Rectal smooth muscle tissue (tissue), 1 donor: ENCODE results near the gene CD58.
"Not testable (repeated sequence)": the region's sequence is repeated elsewhere in the genome, so short reads cannot be mapped to it uniquely, and the experiment has no call there.

Source experiments
- H3K27ac ChIP-seq: one replicate; pipeline ENCODE4 v1.7.0; 2013; ENCODE audit warnings: low read depth, low read length, inconsistent platforms
- H3K27me3 ChIP-seq: one replicate; pipeline ENCODE4 v1.7.0; 2013; ENCODE audit warnings: low read length; ENCODE audit not compliant: control insufficient read depth, insufficient read depth
- H3K36me3 ChIP-seq: one replicate; pipeline ENCODE4 v1.7.0; 2013; ENCODE audit warnings: low read length; ENCODE audit not compliant: control insufficient read depth, insufficient read depth
- H3K4me1 ChIP-seq: one replicate; pipeline ENCODE4 v1.7.0; 2013; ENCODE audit warnings: low read length; ENCODE audit not compliant: control insufficient read depth, insufficient read depth
- H3K4me3 ChIP-seq: one replicate; pipeline ENCODE4 v1.7.0; 2013; ENCODE audit warnings: low read length
- H3K9ac ChIP-seq: one replicate; pipeline ENCODE4 v1.7.0; 2013; ENCODE audit warnings: low read length

The CD58 gene

DNA sequence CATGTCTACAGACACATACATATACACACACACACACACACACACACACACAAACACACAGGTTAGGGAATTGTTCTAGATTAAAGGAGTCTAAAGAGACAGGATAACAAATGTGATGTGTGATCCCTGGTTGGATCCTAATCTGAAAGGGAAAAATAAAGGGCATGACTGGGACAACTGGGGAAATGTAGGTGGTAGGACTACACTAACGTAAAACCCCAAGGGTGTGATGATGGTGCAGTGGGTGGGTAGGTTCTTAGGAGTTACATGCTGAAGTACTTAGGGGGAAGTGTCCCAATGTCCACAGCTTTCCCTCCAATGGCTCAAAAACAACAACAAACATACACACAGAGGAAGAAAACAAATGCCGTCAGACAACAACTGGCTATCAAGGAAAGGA is 28.5 kb upstream of the CD58 start:
- H3K27ac ChIP-seq, H3K27me3 ChIP-seq, H3K4me3 ChIP-seq, H3K9ac ChIP-seq, H3K4me1 ChIP-seq, H3K36me3 ChIP-seq: not testable (repeated sequence)

DNA sequence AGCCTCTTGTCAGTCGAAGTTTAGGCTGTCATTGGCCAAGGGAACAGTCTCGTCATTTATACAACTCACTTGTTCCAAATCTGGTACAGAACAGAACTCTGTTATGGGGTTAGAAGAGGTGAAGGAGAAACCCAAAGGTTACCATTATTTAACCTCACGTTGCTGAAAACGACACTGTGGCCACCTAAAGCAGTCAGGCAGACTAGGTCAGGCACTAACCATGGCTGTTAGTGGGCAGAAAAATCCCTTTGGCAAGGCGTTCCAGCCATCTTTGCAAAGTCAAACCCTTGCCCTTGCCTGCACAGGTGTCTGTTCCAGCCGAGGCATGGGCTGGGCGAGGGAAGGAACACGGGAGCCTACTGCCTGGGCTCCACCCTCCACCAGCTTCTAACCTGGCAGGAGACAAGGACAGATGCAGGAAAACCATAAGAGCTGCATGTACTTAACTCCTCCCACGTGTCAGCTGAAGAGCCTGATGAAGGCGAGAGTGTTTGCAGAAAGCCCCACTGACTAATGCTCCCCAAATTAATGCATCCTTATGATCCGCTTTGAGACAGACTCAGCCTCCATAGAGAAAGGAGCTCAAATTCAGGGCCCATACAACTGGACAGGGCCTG is 27.7 kb upstream of the CD58 start:
- not testable (repeated sequence) for H3K36me3 ChIP-seq, H3K4me3 ChIP-seq, H3K27me3 ChIP-seq, H3K4me1 ChIP-seq, H3K9ac ChIP-seq, H3K27ac ChIP-seq

DNA sequence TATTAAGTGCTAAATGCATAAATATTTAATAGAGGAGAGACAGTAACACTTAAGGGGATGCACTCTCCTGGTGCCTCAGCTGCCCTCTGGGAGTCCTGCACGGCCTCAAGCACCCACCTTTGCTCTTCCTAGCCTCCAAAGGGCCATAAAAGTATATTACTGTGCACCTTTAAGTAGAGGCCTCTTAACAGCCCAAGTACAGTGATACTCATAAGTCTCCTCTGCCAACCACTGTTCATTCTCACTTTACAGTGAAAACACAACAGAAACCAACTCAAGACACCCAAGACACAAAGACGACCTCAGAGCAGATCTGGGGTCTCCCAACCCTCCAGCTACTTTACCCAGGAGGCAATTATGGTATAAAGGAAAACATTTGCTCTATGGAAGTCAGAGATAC is 26.6 kb upstream of the CD58 start:
- H3K9ac ChIP-seq, H3K27me3 ChIP-seq, H3K4me1 ChIP-seq, H3K36me3 ChIP-seq, H3K27ac ChIP-seq, H3K4me3 ChIP-seq: not testable (repeated sequence)

DNA sequence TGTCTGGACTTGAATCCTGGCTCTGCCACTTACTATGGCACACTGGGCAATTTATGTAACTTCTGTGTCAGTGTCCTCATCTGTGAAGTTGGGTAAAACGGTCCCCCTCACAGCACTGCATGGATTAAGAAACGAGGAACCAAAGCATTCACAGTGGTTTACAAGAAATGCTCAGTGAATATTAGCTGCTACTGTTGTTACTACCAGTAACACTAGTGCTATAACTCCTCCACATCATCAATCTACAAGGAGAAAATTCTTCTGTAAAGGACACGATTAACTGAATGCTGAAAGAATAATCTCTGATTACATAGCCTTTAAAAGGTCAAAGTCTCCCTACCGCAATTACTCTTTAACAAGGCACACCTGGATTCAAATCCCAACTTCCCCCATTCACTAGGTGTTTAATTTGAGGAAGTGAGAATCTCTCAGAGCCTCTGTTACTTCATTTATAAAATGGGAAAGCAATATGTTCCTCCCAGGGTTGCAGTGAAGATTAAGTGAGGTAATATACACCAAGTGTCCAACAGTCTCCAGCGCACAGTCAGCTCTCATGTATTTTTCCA is 26.0 kb upstream of the CD58 start:
- not testable (repeated sequence) for H3K9ac ChIP-seq, H3K4me1 ChIP-seq, H3K36me3 ChIP-seq, H3K27me3 ChIP-seq, H3K4me3 ChIP-seq, H3K27ac ChIP-seq

DNA sequence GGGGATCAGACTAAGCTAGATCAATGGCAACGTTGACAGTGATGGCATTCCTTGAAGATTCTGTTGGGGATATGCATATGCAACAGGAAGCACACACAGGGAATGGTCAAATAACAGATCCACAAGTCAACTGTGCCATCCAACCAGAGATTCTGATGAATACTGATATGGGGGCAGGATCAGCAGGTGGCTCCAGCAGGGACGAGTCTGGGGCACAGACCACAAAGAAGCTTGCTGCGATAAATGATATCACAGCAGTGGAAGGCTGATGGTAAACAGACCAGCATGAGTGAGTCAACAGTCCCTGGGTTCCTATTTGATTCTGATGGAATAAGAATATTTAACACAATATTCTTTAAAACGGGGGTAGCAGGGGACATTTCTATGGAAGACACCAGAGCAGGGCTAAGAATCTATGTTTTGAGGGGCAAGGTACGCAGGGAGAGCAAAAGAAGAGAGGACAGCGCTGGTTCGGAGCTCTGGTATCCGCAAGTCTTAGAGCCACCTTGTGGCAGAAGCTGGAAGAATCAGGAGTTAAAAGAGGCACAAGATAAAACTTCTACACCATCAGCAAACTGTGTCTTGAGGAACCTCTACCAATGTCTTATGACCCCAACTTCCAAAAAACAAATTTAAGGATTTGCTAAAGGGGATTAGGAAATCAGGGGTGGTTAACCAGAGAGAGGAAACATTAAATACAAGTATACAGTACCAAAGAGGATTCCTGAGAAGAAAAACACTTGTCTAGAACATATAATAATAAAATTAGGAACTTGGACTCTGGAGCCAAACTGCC is 25.3 kb upstream of the CD58 start:
- H3K27me3 ChIP-seq, H3K4me1 ChIP-seq, H3K9ac ChIP-seq, H3K27ac ChIP-seq, H3K36me3 ChIP-seq: not testable (repeated sequence)
- H3K4me3 ChIP-seq, result peak overlapping the region; percentile 46

DNA sequence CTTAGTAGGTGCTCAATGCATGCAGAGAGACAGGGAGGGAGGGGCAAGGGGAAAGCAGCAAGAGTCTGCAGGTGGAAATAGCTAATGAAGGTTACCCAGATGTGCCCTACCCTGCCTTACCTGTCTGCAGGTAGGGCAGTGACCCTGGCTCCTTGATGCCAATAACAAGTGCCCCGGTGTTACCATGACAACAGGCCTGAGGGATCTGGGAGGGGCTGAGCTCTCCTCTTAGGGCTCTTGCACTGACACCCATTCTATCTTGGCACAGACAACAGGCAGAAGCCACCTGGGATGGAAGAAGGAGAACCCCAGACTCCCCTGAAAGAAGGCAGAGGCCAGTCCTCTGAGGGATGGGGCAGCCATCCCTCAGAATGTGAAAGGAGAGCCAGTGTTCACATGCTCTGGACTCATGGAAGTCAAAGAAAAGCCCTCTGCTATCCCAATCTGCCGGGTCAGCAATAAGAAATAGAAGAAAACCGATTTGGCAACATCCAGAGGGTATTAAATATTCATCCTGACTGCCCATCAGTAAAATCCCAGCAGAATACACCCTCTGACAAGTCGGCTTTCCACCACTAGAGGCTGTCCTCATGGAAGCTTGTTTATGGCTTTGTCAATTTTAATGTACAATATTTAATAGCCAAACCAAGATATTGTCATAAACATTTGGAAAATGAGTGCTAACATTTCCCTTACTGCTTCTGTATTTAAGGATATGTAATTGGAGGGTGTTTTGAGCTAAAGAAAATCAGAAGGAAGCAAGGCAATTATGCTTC is 24.4 kb upstream of the CD58 start:
- not testable (repeated sequence) for H3K4me1 ChIP-seq, H3K4me3 ChIP-seq, H3K36me3 ChIP-seq, H3K9ac ChIP-seq, H3K27me3 ChIP-seq, H3K27ac ChIP-seq

DNA sequence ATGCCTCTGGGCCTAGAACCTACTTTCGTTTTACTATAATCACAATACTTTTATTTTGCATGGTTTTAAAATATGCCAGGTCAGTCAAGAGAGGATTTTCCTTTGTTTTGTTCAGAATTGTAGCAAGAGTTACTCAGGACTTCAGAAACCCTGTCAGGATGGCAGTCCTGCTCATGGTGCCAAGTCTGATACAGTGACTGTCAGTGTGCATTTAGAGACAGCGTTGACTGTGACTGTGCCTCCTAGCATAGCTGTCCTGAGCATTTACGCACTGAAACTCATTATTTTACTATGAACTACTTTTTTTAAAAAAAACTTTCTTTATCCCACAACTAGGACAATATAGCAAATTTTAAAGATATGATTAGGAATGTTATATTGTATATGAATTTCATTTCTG is 23.2 kb upstream of the CD58 start:
- H3K27ac ChIP-seq, H3K4me1 ChIP-seq, H3K9ac ChIP-seq, H3K27me3 ChIP-seq, H3K4me3 ChIP-seq, H3K36me3 ChIP-seq: not testable (repeated sequence)

DNA sequence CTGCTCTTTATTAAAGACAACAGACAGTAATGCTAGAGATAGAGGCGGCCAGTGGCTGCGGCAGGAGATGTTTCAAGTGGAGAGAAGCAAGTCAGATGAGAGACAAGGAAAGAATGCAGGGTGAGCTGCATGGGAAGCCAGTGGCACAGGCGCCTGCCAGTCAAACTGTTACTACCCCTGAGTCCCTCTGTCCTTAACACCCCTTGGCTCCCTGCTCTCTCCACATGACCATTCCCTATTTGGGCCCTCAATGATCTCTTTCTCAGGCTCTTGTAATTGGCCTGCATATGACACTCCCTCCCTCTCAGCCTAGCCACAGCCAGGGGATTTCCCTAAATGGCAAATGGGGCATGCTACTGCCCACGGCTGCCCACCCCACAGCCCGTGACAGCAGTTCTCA is 22.6 kb upstream of the CD58 start:
- not testable (repeated sequence) for H3K27ac ChIP-seq, H3K4me1 ChIP-seq, H3K36me3 ChIP-seq, H3K9ac ChIP-seq, H3K27me3 ChIP-seq, H3K4me3 ChIP-seq

DNA sequence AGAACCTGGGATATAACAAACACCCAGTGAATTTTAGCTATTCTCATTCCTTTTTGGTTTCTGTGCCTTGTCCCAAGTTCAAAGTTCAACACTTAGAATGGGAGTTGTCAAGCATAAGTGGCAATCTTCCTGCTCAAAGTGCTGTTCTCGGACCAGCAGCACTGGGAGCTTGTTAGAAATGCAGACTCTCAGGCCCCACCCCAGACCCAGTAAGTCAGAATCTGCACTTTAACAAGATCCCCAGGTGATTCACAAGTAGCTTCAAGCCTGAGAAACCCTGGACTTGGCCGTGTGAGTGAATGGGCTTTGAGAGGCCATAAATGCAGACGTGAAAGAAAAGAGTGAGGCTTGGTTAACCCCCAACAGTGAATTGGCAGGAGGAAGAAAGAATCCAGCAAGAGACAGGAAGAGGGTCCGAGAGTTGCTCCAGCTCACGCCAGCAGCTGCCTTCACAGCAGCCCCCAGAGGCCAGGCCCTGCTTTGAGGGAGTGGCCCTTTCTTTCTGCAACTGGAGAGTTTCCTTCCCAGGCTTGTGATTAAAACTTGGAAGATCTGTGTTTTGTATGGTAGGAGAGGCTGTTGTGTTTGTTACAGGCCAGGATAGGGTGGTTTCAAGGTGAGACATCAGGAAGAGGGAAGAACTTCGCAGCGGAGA is 21.3 kb upstream of the CD58 start:
- not testable (repeated sequence) for H3K27me3 ChIP-seq, H3K36me3 ChIP-seq, H3K27ac ChIP-seq, H3K9ac ChIP-seq, H3K4me1 ChIP-seq, H3K4me3 ChIP-seq

DNA sequence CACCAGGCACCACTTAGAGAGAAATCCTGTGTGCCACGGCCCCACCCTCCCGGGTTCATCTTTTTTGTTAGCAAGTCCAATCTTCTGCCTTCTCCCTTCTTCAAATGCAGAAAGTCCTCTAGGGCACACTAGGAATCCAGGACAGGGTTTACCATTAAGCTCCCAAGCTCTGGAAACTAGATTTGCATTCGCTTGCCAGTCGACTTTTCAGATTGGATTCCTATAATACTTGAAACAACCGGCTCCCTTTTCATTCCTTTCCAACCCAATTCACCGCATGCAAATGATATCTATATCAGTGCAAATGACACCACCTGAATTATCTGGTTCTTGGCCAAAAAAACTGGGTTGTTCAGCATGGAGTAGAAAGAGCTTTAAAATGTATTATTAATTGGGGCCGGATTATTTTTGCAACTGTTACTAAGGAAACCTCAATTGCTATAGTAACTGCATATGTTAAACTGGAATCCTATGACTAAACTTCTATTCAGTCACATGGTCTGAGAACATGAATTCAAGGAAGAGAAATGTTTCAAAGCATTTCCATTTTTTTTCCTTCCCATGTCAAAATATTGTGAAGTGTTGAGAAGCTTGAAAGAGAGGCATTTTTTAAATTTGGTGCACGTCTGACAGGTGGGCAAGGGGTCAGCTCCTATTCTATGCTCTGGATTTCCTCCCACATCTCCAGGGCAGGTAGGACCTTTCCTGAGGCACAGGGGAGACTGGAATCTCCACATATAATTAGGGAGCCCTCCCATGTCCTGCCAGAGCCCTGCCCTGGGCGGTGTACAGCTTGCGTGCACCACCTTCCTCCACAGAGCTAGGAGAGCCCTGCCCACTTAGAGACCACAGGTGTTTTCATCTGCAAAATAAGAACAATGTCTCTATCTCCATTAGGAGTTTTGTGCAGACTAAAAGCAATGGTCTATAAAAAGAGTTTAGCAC is 20.5 kb upstream of the CD58 start:
- not testable (repeated sequence) for H3K4me3 ChIP-seq, H3K4me1 ChIP-seq, H3K9ac ChIP-seq, H3K36me3 ChIP-seq, H3K27ac ChIP-seq, H3K27me3 ChIP-seq

DNA sequence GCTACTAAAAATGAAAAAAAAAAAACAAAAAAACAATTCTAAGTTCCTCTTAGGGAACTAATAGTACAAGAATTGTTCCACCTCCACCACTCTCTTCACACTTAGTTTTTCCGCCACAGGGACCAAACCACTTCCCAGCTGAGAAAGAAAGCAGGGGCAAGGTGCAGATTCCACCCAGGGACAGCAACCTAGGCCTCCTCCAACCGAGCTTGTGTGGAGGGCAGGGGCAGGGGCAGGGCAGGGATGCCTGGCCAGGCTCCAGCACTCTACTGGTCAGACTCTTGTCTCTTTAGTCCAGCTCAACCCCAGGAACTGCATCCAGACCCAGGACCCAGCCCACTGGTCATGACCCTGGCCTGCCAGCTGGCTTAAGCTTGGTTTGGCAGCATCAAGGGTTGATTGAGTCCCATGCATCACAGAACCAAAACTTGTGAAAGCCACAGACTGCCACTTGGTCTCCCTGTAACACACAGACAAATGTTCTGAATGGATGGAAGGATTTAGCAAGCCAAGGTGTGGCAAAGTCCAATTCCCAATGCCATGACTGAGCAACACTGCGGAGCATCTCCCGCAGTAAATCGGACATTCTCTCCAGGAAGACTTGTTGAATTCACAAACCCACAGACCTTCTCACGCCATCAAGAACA is 19.7 kb upstream of the CD58 start:
- not testable (repeated sequence) for H3K27ac ChIP-seq, H3K36me3 ChIP-seq, H3K4me3 ChIP-seq, H3K27me3 ChIP-seq, H3K9ac ChIP-seq, H3K4me1 ChIP-seq
